Muscle layer of colon (tissue), 2 donors: ENCODE results near the gene ATP11A.

Experiments
- H3K27ac ChIP-seq: one replicate; pipeline ENCODE4 v1.7.0; 2013; ENCODE audit warnings: low read depth, mild to moderate bottlenecking, low read length, moderate library complexity
- H3K27me3 ChIP-seq, 2 donors: one replicate each; pipeline ENCODE4 v1.7.0; 2013; ENCODE audit warnings: low read length in 2 of 2, mild to moderate bottlenecking in 2 of 2; ENCODE audit not compliant: insufficient read depth in 2 of 2, control insufficient read depth in 1 of 2
- H3K36me3 ChIP-seq: one replicate; pipeline ENCODE4 v1.7.0; 2013; ENCODE audit warnings: mild to moderate bottlenecking, low read length; ENCODE audit not compliant: insufficient read depth
- H3K4me1 ChIP-seq: one replicate; pipeline ENCODE4 v1.7.0; 2013; ENCODE audit warnings: mild to moderate bottlenecking, low read length; ENCODE audit not compliant: insufficient read depth
- H3K4me3 ChIP-seq, 2 donors: one replicate each; pipeline ENCODE4 v1.7.0; 2013; ENCODE audit warnings: low read length in 2 of 2, low read depth in 1 of 2, mild to moderate bottlenecking in 1 of 2, moderate library complexity in 1 of 2
- H3K9ac ChIP-seq: one replicate; pipeline ENCODE4 v1.7.0; 2013; ENCODE audit warnings: low read length
- H3K9me3 ChIP-seq: one replicate; pipeline ENCODE4 v1.7.0; 2013; ENCODE audit warnings: mild to moderate bottlenecking, low read length
- donor health status: abdominal sarcoma.
- donor health status: Adenocarcinoma of cecum.

The ATP11A gene

DNA sequence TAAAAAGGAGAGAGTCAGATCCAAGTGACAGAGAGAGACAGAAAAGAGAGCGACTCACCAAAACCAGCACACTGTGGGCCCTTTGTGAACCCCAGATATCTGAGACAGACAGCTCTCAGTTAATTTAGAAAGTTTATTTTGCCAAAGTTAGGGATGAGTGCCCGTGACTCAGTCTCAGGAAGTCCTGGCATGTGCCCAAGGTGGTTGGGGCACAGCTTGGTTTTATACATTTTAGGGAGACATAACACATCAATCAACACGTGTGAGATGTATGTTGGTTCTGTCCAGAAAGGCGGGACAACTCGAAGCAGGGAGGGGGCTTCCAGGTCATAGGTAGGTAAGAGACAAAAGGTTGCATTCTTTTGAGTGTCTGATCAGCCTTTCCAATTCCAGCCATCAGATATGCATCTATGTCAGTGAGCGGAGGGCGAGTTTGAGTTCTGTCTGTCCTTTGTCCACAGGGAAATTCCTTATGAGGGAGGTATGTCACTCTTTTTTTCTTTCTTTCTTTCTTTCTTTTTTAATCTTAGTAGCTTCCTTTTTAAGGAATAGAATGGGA is 37.2 kb upstream of the ATP11A start:
- Histone ChIP-seq H3K4me3 (no peak overlapping the region), H3K9me3 (no peaks in the 10 kb centered on the region), H3K4me1 (peaks cover 29% of the 10 kb centered on the region), H3K36me3 (no peaks in the 10 kb centered on the region), H3K27ac (peak overlapping the region; percentile 85), H3K27me3 (no peaks in the 10 kb centered on the region), H3K9ac (no peak overlapping the region)

DNA sequence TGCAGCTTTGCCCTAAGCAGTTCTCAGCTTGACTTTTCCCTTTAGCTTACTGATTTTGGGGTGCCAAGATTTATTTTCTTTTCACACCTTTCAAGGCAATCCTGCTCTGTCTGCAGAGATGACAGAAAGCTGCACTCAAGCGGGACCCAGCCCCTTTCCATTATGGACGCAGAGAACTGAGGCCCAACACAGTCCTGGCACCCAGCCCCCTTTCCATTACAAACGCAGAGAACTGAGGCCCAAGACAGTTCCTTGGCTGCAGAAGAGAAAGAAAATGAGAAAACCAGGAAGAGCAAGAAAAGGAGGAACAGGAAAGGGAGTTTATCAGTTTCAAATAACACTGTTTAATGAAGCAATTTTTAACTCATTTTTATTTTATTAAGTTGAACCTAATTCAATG is 36.8 kb upstream of the ATP11A start:
- H3K36me3 ChIP-seq, result no peaks in the 10 kb centered on the region
- H3K9me3 ChIP-seq, result no peaks in the 10 kb centered on the region
- no peak overlapping the region for H3K27ac ChIP-seq
- H3K4me3 ChIP-seq, result no peak overlapping the region
- peaks cover 32% of the 10 kb centered on the region for H3K4me1 ChIP-seq
- H3K27me3 ChIP-seq, result no peaks in the 10 kb centered on the region
- H3K9ac ChIP-seq, result no peak overlapping the region

DNA sequence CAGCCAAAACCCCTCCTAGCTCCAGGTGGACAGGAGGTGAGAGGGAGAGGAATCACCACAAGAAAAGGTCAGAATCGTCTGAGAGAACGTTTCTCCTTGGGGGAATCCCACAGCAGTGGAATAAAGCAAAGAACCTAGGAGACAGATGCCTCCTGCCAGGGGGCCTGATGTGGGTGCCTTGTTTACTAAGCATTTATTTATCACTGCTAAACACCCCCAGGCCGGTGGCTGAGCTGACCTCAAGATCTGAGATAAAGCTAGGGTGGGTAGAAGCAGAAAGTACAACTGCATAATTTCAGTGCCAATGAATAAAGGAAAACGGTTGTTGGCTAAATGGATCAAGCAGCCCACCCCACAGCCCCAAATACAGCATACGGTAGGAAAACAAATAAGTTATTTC is 33.9 kb upstream of the ATP11A start:
- Histone ChIP-seq H3K9me3 (no peaks in the 10 kb centered on the region), H3K27ac (no peak overlapping the region), H3K27me3 (no peaks in the 10 kb centered on the region), H3K9ac (no peak overlapping the region), H3K4me1 (peaks cover 36% of the 10 kb centered on the region), H3K4me3 (no peak overlapping the region), H3K36me3 (no peaks in the 10 kb centered on the region)

DNA sequence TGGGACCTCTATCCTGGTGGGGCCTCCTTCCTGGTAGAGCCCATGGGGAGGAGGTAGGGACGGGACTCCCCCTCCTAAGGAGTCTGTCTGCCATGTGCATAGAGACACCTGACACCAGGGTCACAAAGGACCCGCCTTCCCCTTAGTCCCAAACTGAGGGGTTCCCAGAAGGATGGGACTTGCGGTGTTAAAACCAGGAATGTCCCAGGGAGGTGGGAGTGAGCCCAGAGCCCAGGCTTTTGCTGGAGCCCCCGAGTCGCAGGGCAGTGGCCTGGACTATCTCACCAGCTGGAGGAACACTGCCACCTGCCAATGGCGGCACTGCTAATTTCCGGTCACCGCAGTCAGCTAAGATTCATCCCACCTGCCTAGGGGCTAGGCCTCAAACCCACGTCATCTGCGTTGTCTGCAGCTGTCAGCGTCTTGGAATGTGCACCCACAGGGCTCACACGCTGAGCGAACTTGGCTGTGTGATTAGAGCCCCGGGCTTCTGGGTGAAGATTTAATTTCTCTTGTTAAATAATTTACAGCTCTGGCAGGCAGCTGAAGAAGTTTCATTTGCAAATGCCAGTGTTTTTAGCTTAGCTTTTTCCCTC is 31.9 kb upstream of the ATP11A start:
- Histone ChIP-seq H3K4me1 (peaks cover 15% of the 10 kb centered on the region), H3K4me3 (no peak overlapping the region), H3K9me3 (no peaks in the 10 kb centered on the region), H3K9ac (no peak overlapping the region), H3K36me3 (no peaks in the 10 kb centered on the region), H3K27ac (no peak overlapping the region), H3K27me3 (no peaks in the 10 kb centered on the region)

DNA sequence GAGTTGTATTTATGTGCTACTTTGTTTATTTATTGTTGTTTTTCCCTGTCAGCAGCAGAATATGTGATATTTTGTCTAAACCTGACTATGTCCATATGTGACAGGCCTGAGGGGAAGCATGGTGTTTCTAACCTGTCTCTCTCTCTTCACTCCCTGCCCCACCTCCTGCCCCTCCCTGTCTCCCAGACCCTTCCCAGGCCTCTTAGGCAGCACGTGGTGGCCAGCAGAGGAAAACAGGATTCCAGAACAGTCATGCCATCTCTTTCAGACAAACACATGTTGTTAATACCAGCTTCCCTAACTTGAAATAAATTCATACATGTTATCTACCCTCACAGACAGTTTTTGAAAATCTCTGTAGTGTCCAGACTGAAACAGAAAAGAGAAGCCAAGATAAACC is 31.0 kb upstream of the ATP11A start:
- Histone ChIP-seq H3K4me3 (no peak overlapping the region), H3K9me3 (no peaks in the 10 kb centered on the region), H3K36me3 (no peaks in the 10 kb centered on the region), H3K27ac (no peak overlapping the region), H3K9ac (no peak overlapping the region), H3K27me3 (no peaks in the 10 kb centered on the region), H3K4me1 (peaks cover 8% of the 10 kb centered on the region)

DNA sequence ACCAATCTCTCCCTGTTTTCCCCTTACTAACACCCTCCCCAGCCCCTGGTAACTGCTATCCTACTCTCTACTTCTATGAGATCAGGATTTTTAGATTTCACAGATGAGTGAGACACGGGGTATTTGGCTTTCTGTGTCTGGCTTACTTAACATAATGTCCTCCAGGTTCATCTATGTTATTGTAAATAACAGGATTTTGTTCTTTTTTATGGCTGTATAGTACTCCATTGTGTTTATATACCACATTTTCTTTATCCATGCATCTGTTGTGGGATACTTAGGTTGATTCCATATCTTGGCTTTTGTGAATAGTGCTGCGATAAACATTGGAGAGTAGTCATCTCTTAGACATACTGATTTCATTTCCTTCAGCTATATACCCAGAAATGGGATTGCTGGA is 28.5 kb upstream of the ATP11A start:
- Histone ChIP-seq H3K9me3 (no peaks in the 10 kb centered on the region), H3K27me3 (no peaks in the 10 kb centered on the region), H3K9ac (no peak overlapping the region), H3K27ac (no peak overlapping the region), H3K4me3 (no peak overlapping the region), H3K4me1 (peaks cover 8% of the 10 kb centered on the region), H3K36me3 (no peaks in the 10 kb centered on the region)

DNA sequence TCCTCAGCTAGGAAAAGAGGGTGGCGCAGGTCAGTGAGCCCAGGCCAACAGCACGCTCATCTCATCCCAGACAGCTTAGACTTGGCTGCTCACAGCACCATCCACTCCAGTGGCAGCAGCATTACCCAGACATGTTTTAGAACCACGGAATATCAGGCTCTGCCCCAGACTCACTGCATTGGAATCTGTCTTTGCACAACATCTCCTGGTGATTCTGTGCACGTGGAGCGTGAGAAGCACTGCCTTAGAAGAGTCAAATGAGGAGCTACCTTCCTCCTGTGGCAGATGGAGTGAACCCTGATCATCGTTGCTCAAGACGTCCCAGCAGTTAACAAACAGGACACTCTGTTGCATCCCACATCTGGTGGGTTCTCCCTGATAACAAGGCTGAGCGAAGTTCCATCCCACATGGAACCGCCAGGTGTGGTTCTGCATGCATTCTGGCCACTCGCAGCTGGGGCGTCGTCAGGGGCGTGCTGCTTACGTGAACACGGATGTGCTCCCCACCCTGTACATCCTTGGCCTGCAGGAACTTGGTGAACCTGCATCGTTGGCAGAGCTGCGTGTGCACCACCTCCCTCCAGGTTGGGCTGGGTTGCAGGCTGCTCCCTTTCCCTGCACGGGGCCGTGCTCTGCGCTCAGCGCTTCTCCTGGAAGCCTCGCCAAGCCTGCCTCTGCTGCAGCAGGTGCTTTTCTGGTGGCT is 25.2 kb upstream of the ATP11A start:
- H3K4me1 ChIP-seq, result no peaks in the 10 kb centered on the region
- H3K4me3 ChIP-seq, result no peak overlapping the region
- no peaks in the 10 kb centered on the region for H3K27me3 ChIP-seq
- no peak overlapping the region for H3K27ac ChIP-seq
- no peaks in the 10 kb centered on the region for H3K36me3 ChIP-seq
- H3K9me3 ChIP-seq, result no peaks in the 10 kb centered on the region
- no peak overlapping the region for H3K9ac ChIP-seq

DNA sequence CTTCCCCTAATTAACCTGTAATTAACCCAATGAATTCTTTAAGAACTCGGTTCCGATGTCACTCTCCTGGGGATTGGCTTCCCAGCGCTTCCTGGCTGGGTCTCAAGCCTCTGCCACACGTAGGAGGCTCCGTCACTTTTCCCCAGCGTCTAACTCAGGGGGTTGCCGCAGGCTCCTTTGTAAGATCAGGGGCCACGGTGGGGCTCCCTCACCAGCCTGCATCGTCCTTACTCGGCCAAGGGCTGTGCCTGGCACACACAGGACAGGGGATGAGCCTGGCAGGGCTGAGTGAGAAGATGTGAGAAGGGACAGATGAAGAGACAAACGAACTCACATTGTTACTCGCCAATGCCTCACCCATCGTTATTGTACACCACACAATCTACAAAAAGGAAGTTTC is 20.9 kb upstream of the ATP11A start:
- Histone ChIP-seq H3K9ac (no peak overlapping the region), H3K36me3 (no peaks in the 10 kb centered on the region)

DNA sequence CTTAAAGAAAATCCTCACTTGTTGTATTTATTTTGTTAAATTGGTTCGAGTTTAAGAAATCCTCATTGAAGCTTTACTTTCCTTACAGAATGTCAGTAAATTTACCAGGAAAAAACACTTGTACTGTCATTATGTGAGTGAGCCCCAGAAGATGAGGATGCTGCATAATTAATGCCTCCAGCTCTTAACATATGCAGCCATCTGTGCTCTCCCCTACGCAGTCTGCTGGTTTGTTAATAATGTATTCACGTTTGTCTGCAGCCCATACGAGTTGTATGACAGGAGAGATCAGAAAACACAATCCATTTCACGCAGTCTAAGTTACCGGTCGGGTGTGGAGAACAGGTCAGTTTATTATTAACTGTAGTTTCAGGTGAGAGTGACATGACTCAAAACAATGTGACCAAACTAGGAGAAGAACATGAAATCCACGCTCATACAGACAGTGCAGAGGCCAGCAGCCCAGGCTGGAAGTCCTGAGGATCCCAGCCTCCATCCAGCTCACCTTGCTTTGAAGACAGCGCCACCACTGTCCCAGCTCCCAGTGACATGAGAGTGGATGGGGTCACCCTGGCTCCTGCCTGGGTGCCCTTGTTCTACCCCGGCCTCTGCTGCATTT is 19.8 kb upstream of the ATP11A start:
- H3K4me3 ChIP-seq, result no peak overlapping the region
- no peaks in the 10 kb centered on the region for H3K4me1 ChIP-seq
- no peaks in the 10 kb centered on the region for H3K36me3 ChIP-seq
- no peak overlapping the region for H3K9ac ChIP-seq
- no peaks in the 10 kb centered on the region for H3K27me3 ChIP-seq
- no peak overlapping the region for H3K27ac ChIP-seq
- no peaks in the 10 kb centered on the region for H3K9me3 ChIP-seq

More for the DNA sequence above, 20.9 kb upstream of the ATP11A start:
- Histone ChIP-seq H3K4me1 (no peaks in the 10 kb centered on the region), H3K27ac (no peak overlapping the region), H3K4me3 (no peak overlapping the region), H3K9me3 (no peaks in the 10 kb centered on the region), H3K27me3 (no peaks in the 10 kb centered on the region)

DNA sequence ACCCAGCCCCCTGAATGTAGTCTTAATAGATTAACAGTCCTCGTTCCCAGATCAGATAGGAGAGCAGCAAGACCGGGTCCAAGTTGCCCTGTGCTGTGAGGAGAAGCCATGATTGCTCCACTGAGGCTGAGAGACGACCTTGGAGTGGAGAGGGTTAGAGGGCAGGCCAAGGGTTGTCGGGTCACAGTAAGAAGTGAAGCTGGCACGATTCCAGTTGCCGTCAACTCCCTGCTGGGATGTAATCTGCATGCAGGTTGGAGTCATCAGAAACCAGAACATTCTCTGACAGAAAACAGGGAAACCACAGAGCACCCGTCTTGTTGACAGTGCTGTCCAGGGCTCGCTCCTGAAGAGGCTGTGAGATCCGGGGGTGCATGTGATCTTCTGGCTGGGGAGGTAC is 19.0 kb upstream of the ATP11A start:
- H3K9me3 ChIP-seq, result no peaks in the 10 kb centered on the region
- H3K36me3 ChIP-seq, result no peaks in the 10 kb centered on the region
- H3K4me1 ChIP-seq, result no peaks in the 10 kb centered on the region
- no peak overlapping the region for H3K27ac ChIP-seq
- H3K27me3 ChIP-seq, result no peaks in the 10 kb centered on the region
- no peak overlapping the region for H3K9ac ChIP-seq
- H3K4me3 ChIP-seq, result no peak overlapping the region

DNA sequence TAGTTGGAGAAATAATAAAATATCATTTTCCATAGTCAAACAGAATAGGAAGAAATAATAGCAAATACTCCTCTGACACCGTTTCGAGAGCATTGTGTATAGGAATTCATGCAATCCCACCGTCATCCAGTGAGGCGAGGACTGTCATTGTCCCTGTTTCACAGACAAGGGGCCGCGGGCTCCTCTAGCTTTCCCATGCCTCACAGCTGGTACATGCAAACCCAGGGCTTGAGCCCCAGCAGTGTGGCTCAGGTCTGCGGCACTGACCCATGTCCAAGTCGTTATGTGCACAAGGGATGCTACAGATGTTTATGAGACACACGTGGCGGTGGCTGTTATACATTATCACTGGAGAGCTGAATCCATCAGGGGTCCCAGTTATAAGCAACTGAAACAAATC is 18.5 kb upstream of the ATP11A start:
- H3K36me3 ChIP-seq, result no peaks in the 10 kb centered on the region
- no peak overlapping the region for H3K4me3 ChIP-seq
- no peaks in the 10 kb centered on the region for H3K9me3 ChIP-seq
- H3K27me3 ChIP-seq, result no peaks in the 10 kb centered on the region
- no peaks in the 10 kb centered on the region for H3K4me1 ChIP-seq
- H3K27ac ChIP-seq, result no peak overlapping the region
- H3K9ac ChIP-seq, result no peak overlapping the region
